Measurements from ENCODE around the gene SMIM20.
"Not testable (repeated sequence)": the region's sequence is repeated elsewhere in the genome, so short reads cannot be mapped to it uniquely, and the experiment has no call there.

SMIM20 gene

DNA sequence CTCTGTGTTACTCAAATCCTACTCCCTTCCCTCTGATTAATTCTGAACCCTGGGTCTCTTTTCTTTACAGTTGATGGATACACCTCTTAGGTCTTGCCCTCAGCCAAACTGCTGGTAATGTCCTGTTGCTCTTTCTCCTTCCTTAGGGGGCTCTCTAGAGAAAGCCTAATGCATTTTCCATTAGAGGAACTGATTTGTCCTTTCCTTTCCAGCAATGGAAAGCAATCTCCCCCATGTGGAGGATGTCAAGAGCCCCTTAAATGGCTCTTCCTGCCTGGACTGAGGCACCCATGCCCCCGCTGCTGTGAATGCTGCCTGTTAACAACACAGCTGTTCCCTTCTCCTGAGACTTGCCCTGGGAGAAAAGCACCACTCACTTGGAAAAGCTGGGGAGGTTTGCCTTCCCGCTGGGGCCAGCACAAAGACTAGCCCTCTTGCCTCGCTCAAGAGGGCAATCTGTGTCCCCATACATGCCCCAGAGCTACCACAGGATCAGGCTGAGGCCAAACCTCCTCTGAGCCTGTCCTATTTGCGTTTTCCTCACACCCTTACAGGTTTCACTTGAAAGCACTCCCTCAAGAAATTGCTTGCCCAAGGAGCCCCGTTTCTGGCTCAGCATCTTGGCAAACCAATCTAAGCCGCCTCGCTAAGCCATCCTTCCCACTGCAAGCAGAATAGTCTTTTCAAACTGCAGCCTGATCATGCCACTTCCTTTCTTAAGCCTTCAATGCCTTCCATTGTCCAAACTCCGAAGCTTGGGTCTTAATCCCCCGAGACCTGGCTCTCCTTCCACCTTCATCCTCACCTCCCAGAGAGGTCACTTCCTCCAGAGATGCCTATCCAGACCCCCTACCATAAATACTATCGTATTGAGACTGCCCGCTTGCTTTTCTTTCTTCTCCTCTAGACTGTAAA, 23.2 kb upstream of the SMIM20 start:
- peak; percentile 63 for DNase-seq (ENCODE audit: low spot score)

DNA sequence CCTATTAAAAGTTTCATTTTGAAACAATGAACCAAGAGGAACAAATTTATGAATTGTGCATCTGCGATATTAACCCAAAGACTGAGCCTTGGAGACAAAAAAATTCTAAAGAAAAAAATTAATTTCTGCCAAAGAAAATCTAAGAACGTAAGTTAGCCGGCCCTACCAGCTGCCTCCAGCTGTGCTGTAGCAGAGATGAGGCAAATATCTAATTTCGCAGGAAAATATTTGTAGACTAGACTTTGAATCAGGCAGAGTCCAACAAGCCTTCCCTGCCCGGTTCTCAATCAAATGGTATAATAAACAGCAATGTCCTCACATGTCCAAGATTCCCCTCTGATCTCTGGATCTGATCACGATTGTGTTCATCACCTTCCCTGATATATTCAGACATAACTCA, 21.2 kb upstream of the SMIM20 start:
- DNase-seq (ENCODE audit: low spot score): no peak

DNA sequence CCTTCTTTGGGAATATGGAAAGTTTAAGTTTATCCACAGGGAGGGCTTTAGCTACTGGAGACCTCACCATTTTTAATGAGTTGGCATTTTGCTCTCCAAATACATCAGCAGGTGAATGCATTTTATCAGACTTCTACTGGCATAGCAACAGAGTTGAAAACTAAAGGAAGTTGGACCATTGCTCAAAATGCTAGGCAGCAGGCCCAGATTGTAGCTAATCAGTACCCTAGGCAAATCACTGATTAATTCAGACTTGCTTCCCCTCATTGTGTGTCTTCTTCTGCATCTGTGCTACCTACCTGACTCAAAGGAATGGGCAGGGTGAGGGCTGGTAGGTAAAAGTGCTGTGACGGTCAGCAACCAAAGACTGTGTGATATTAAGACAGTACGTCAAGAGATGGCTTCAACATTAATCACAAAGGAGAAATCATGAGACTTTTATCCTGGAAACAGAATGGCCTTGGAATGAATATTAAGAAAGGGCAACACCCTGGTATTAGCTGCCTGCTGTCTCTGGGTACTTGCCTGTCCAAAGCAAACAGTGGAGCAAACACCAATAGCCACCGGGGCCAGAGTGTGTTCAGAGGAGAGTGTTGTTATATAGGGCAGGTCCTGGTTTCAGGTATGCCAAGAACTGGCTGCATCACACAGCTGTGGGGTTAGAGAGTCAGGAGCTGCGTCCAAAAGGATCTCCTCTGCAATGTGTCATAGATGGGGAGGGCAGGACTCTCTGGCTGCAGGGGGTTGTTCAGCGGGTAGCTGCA, 17.1 kb upstream of the SMIM20 start:
- DNase-seq (ENCODE audit: low spot score): no peak

DNA sequence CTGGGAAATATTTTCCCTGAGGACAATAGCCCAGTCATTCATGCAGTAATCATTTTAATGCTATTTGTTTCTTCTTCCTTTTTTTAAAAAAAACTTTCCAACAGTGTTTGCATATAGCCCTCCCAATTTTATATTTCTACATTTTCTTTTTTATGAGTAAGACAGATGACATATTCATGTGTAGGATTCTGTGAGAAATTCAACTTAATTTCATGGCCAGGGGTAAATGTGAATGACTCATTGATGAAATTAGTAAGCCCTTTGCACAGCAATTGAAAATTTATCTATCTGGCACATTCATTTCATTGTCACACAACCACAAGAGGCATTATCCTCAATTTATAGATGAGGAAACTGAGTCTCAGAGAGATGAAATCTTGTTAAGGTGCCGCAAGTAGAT, 13.7 kb upstream of the SMIM20 start:
- DNase-seq (ENCODE audit: low spot score): no peak

DNA sequence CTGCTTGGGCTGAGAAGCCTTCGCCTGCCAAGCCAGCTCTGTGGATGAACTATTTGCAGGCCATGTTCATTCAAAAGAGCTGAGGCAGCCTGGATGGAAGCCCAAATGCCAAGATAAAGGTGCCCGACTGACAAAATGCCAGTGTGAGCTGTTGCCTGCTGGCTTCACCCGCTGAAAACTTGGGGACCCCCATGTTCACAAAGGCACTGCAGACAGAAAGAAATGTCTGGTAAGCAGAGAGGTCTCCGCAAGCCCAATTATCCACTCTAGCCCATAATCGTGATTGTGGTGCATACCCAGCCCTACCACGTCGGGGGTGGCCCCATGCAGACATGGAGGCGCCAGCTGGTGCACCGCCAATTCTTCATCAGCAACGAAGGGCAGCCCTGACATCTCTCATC, 13.0 kb upstream of the SMIM20 start:
- DNase-seq (ENCODE audit: low spot score): no peak

DNA sequence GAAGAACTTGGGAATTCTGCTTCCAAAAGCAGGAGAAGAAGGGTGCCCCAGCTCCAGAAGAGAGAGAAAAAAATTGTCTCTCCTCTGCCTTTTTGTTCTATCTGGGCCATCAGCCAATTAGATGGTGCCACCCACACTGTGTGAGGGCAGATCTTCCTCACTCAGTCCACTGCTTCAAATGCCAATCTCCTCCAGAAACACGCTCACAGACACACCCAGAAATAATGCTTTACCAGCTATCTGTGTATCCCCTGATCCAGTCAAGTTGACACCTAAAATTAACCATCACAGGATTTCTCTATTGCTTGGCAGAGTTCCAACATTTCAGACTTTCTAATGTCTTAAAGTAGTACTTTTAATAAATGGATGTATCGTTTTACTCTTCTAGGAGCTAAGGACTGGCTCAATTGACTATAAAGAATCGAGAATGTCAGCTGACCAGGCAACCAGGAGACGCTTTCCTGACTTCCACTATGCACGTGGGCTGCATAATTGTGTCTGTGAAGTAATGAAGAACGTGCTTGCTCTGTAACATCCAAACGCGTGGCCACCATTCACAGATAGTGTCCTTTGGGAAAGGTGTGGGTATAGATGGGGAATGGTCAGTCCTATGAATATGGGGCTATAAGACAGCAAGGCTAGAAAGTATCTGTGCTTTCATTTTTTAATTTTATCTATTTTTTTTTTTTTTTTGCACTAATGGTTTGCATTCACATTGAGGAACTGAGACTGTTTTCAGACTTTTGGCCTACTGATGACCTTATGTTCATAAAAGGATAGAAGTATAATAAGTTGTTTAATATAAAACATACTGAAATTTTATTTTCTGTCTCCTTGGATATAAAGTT, 9.9 kb upstream of the SMIM20 start:
- no peak for DNase-seq (ENCODE audit: low spot score)

DNA sequence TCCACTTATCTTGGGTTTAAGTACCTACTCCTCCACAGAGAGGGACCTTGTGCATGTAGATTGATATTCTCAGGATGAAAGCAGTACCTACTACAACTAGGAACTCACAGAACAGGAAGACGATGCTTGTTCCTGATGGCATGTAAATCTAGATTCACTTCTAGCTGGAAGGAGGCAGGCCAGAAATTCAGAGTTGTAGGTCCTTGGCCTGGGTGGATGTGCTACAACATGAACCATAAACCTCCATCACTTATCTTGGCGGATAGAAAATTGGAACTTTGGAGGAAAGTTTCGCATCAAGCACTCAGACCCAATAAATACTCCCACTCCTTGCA, 9.3 kb upstream of the SMIM20 start:
- no peak for DNase-seq (ENCODE audit: low spot score)

DNA sequence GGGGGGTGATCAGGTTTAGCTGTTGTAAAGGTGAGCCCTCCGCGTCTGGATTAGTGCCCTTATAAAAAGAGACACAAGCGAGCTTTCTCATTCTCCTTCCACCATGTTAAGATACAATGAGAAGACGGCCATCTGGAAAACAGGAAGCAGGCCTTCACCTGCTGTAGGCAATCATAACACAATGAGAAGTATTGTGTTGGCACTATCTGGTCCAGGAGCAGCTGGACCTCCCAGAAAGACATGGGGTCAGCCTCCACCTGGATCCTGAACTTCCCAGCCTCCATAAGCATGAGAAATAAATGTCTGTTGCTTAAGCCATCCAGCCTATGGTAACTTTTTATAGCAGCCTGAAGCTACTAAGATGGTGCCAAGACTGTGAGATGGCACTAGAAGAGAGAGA, 8.6 kb upstream of the SMIM20 start:
- DNase-seq (ENCODE audit: low spot score): no peak

DNA sequence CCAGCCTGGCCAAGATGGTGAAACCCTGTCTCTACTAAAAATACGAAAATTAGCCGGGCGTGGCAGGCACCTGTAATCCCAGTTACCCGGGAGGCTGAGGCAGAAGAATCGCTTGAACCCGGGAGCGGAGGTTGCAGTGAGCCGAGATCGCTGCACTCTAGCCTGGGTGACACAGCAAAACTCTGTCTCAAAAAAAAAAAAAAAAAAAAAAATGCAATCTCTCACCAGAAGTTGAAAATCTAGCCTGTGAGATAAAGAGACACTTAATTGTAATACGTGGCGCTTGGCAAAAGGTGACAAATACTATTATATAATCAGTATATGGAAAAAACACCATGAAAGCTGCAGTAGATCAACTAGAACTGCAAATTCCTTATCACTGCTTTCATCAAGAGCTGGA, 7.9 kb upstream of the SMIM20 start:
- DNase-seq (ENCODE audit: low spot score): not testable (repeated sequence)

DNA sequence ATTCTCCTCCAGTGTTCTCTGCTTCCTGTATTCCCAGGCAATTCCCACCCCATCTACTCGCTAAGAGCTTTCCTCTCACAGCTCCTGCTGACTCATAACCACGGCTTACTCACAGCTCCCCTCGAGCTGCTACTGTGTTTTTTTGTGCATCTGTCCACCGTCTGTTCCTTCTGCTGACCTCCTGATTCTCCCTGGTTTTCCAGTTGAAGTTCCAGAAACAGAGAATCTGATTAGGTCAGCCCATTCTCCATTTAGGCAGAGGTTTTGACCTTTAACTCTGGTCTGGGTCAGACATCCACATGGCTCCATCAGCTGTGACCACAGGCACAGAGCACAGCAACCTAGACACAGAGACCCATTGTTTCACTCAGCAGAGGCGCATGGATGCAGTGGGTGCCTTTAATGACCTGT, 5.5 kb upstream of the SMIM20 start:
- DNase-seq (ENCODE audit: low spot score): no peak

DNA sequence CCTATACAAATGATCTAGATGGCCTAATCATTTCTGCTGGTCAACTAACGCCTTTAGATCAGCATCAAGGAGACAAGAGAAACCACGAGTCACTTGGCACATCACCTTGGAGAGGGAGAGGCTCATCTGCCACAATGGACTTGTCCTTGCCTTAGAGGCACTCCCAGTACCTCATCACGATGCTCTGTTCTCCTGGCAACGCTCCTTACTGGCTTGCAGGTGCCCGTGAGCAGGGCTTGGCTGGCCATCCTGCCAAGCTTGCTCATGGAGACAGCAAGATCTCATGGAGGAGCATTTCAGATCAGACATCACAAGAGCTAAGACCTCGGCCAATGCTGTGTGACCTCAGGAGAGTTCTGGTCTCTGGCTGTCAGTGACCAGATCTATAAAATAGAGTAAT, 2.7 kb upstream of the SMIM20 start:
- DNase-seq (ENCODE audit: low spot score): no peak

DNA sequence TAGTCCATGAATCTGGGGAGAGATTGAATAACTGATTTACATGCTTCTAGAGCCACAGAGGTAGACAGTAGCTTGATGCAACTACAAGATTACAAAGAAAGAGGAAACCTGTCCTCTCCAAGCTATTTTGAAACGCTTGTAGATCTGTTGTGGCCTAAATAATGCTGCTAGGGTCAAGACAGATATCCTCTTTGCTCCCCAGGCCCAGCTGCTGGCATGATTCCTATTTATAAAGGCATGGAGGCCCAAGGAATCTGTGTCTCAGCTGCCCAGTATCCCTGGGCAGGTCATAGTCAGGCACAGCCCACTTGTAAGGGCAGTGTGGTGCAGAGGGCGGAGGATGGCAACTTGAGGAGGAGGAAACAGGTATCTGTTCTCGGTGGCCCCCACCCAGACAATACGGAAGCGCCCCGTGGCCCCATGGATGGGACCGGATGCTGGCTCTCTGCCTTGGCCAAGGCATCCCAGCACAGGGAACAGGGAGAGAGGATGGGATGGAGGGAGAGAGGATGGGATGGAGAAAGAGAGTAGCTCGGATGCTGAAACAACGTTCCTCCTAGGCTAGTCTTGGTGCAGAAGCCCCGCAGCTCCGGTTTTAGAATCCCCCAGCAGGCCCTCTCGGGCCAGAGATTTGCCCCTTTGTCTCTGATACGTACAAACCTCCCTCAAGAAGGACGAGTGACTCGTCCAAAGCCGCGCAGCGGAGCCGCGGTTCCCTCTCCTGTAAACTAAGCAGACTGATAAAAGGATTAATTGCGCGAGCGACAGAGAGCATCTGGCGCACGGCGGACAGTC, 767 bp upstream of the SMIM20 start:
- DNase-seq (ENCODE audit: low spot score): no peak

DNA sequence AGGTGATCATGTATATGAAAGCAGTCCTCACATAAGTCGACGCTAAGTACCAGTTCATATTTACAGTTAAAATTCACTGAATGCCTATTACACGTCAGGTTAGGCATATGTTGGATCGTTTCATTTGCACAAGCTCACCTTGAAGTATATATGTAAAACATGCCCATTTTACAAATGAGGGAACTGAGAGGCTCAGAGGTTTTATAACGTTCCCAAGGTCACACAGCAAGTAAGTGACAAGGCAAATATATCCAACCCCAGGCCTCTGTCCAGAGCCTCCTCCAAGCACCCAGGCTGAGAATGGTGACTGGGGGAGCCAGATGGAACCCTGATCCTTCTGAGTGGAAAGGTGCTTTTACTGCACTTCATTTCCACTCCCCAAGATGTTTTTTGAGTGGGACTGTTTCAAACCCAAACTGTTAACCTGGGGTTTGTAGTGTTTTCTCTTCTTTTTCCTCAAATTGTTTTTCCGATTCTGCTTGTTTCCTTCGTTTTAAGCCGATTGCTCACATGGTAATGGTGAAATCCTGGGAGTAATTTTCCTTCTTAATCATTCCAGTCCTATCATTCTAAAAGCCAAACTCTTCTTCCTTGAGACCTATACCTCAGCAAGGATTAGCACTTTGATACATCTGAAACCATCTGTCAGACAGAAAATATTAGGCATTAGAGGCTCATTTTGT, 791 bp downstream of the SMIM20 start:
- no peak for DNase-seq (ENCODE audit: low spot score)

DNA sequence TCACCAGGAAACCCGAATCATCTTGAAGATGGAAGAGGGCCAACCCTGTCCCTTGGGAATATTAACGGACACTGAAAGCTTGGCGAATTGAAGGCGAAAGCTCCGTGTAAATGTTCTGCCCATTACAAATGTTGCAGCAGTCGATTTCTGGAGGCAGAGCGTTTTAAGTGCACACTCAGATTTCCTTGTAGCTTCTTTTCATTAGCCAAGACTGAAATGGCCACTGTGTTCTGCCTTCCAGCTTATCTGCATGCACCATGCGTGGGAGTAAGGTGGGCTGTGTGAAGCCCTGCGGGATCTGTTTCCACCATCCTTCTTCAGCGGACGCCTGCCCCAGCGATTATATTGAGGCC, 1.3 kb downstream of the SMIM20 start:
- DNase-seq (ENCODE audit: low spot score): no peak

DNA sequence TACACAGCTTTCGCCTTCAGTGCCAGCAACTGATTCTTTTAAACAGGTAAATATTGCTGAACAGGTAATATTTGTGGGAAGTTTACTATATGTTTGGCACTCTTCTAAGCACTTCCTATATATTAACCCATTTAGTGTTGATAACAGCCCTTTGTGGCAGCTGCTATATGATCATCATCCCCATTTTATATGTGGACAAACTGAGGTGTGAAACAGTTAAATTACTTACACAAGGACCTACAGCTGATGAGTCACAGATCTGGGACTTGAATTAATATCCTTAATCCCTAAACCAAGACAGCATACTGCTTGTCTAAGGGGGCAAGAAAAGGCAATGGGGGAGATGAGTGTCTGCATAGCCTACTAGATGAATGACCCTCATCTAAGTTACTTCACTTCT, 2.9 kb downstream of the SMIM20 start:
- no peak for DNase-seq (ENCODE audit: low spot score)

DNA sequence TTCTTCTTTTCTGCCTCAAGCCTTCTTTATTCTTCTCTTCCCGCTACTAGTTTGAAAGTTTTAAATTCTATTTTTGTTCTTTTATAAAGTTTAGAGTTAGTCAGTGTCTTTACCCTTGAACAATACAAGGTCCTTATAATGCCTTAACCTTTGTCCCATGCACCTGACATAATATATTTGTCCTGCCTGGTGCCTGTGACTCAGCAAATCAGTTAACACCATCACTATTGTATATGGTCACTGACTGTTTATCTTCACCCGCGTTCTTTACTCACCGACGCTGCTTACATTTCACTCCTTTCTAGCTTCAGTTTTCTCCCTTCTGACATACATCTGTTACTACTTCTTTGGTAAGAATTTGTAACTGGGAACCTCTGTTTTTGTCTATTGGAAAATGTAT, 5.7 kb downstream of the SMIM20 start:
- no peak for DNase-seq (ENCODE audit: low spot score)

DNA sequence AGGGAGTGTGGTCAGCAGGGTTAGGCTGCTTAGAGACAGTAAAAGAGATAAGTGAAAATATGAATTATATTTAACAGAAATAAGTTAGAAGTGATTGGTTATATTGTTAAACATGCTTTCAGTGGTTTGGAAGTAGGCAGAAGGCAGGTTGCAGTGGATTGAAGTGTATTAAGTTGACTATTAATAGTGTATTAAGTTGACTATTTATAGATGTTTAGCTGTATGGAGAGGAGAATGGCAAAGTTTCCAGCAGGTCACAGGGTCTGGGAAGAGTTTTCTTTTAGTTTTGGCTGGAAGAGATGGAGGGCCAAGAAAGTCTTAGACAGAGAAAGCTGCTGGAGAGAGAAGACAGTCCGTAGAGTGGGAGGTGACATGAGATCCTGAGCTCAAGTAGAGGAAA, 7.9 kb downstream of the SMIM20 start:
- DNase-seq (ENCODE audit: low spot score): no peak

DNA sequence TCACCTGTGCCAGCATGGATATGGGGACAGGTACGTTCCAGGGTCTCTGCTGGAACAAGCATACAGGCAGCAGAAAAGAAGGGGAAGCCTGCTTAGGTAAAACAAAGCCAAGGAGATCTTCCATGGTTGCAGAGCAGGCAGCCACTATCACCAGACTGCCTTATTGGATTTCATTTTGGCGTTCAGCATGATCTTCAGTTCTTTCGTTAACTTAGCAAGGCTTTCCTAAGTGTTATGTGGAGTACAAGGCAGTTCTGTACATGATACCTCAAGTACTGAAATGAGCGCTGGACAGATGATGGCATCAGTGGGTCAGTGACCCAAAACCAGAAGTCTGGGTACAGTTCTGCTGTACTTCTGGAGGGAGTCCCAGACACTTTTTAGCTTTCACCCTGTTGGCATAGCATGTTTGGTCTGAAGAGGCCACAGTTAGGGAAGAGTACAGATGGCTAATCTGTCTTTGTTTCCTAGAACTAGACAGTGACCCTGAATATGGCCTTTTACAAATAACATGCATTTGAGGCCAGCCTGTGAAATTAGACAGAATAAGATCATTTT, 8.9 kb downstream of the SMIM20 start:
- no peak for DNase-seq (ENCODE audit: low spot score)

DNA sequence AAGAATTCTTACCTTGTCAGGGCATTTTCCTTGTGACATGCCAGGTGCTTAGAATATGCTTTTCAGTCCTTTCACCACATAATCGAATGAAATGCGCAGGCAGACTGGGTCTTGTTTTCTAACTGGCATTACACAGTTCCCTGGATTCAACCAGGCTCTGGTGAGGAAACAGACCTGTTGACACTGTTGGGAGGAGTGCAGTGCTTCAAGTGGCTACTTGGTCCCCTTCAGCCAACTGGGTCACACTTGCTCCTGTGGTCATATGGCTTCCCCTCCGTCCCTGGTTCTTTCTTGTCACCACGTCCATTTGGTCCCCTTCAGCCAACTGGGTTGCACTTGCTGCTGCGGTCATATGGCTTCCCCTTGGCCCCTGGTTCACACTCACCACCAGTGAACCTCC, 9.7 kb downstream of the SMIM20 start:
- DNase-seq (ENCODE audit: low spot score): no peak

DNA sequence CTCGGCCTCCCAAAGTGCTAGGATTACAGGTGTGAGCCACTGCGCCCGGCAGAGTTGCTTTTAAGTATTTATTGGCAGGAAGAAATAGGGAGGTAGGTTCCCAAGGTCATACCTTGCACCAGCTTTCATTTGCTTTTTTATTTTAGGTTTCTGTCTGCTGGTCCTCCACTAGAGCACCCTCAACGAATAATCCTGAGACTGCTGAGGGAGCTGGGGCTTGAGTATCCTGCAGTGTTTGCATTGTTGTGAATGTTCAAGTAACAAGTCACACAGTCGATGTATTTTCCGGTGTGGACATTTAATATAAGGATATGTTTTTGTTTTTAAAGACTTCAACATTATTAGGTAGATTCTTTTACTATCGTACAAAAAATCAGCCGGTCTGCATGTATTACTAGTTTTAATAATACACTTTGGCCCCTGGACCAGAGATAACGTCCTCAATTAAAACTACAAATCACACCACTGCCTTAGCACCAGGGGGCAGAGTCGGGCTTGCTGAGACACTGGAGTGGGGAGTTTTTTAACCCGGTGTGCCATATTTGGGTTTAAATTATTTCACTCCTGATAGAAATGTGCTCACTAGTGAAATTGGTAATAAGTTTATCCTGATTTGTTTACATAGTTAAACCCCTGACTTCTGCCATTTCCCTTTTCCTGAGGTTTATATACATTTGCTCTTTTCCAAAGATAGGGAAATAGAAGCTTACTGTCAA, 11.6 kb downstream of the SMIM20 start:
- DNase-seq (ENCODE audit: low spot score): no peak
